Measurements from ENCODE around the gene PAM.

- TF ChIP-seq CTCF (IDR thresholded peaks at IDR 0.05) (no peak), POLR2A (IDR thresholded peaks at IDR 0.05) (no peak)
Observed at GRCh38 chr5:102767862-102768261, 12.8 kb downstream of the PAM start.
